ENCODE results near the gene POU6F2.

The POU6F2 gene

GRCh38 chr7:39294022-39294421 lies 316.3 kb downstream of the POU6F2 start:
- no peak overlapping the region for H3K4me3 ChIP-seq (ENCODE audit: low read length)
- H3K36me3 ChIP-seq (replicated peaks; ENCODE audit: insufficient read depth, low read length) = no peaks in the 10 kb centered on the region
- H3K9me2 ChIP-seq (replicated peaks; ENCODE audit: insufficient read depth, low read length) = no peaks in the 10 kb centered on the region
- no peak overlapping the region for H2AFZ ChIP-seq (ENCODE audit: low read length)
- H3K27ac ChIP-seq (ENCODE audit: low read length) = no peak overlapping the region
- no peaks in the 10 kb centered on the region for H3K4me1 ChIP-seq (ENCODE audit: low read length)
- DNase-seq = no peak
- no peaks in the 10 kb centered on the region for H3K9me3 ChIP-seq (replicated peaks; ENCODE audit: insufficient read depth, low read length)
- no peak overlapping the region for H3K4me2 ChIP-seq (ENCODE audit: low read depth, low read length)
- H3K27me3 ChIP-seq (replicated peaks; ENCODE audit: insufficient read depth, low read length) = no peaks in the 10 kb centered on the region
- TF ChIP-seq, protein P1, sequence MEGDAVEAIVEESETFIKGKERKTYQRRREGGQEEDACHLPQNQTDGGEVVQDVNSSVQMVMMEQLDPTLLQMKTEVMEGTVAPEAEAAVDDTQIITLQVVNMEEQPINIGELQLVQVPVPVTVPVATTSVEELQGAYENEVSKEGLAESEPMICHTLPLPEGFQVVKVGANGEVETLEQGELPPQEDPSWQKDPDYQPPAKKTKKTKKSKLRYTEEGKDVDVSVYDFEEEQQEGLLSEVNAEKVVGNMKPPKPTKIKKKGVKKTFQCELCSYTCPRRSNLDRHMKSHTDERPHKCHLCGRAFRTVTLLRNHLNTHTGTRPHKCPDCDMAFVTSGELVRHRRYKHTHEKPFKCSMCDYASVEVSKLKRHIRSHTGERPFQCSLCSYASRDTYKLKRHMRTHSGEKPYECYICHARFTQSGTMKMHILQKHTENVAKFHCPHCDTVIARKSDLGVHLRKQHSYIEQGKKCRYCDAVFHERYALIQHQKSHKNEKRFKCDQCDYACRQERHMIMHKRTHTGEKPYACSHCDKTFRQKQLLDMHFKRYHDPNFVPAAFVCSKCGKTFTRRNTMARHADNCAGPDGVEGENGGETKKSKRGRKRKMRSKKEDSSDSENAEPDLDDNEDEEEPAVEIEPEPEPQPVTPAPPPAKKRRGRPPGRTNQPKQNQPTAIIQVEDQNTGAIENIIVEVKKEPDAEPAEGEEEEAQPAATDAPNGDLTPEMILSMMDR (IDR thresholded peaks at IDR 0.05; ENCODE audit: low read length) = no peak
- TF ChIP-seq EZH2 (optimal IDR thresholded peaks at IDR 0.05; ENCODE audit: low read depth, low read length) = no peak
- no peak for TF ChIP-seq EZH2phosphoT487 (IDR thresholded peaks at IDR 0.05; ENCODE audit: low read length)
- H4K20me1 ChIP-seq (ENCODE audit: insufficient read depth, low read length) = no peaks in the 10 kb centered on the region
- no peaks in the 10 kb centered on the region for H3F3A ChIP-seq (ENCODE audit: insufficient read depth, low read length)
- H3K9ac ChIP-seq (ENCODE audit: low read length) = no peak overlapping the region
- H3K79me2 ChIP-seq (ENCODE audit: low read length) = no peaks in the 10 kb centered on the region

DNA sequence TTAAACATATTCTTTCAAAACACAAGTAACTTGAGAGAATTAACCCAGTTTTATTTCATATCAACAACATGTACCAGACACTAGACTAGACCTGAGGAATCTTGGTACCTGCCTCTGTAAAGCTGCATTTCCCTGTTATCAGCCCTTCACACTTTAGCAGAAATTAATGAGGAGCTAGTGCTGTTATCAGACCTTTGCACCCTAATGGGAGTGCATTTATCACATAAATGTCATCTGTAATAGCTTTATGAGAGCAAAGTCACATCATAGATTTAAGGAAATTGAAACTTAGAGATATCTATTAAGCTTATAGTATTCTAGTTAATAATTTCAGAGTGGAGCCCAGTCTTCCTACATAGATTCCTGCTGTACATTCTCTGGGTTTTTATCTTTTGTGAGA lies 318.1 kb downstream of the POU6F2 start:
- DNase-seq = no peak
- Histone ChIP-seq H3K27me3 (replicated peaks; ENCODE audit: insufficient read depth, low read length) (no peaks in the 10 kb centered on the region), H3K9me3 (replicated peaks; ENCODE audit: insufficient read depth, low read length) (no peaks in the 10 kb centered on the region), H3K4me2 (ENCODE audit: low read depth, low read length) (no peak overlapping the region), H3K4me3 (ENCODE audit: low read length) (no peak overlapping the region), H2AFZ (ENCODE audit: low read length) (no peak overlapping the region), H3K9ac (ENCODE audit: low read length) (no peak overlapping the region), H3K79me2 (ENCODE audit: low read length) (no peaks in the 10 kb centered on the region), H3K9me2 (replicated peaks; ENCODE audit: insufficient read depth, low read length) (no peaks in the 10 kb centered on the region), H3K27ac (ENCODE audit: low read length) (no peak overlapping the region), H3K4me1 (ENCODE audit: low read length) (no peaks in the 10 kb centered on the region), H3F3A (ENCODE audit: insufficient read depth, low read length) (no peaks in the 10 kb centered on the region), H4K20me1 (ENCODE audit: insufficient read depth, low read length) (no peaks in the 10 kb centered on the region), H3K36me3 (replicated peaks; ENCODE audit: insufficient read depth, low read length) (no peaks in the 10 kb centered on the region)
- TF ChIP-seq, protein P1 (IDR thresholded peaks at IDR 0.05; ENCODE audit: low read length) = no peak

DNA sequence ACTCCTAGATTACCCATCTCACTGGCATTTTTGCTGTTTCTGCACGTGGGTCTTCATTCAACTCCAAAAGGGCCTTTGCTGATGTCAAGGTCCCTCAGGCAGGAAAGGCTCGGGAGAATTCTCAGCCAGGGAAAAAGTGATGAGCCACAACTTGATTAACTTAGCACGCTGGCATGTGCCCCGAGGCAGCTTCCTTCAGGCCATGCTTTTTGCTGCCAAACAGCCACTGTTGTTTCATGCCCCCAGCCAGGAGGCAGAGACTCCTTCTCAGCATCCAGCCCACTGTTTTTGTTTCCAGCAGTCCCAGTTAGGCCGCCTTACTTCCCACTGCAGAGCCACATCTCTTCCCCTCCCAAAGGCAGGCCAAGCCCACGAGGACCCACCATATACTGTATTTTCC lies 322.0 kb downstream of the POU6F2 start:
- Histone ChIP-seq H2AFZ (ENCODE audit: low read length) (no peak overlapping the region), H4K20me1 (ENCODE audit: insufficient read depth, low read length) (no peaks in the 10 kb centered on the region), H3K27me3 (replicated peaks; ENCODE audit: insufficient read depth, low read length) (no peaks in the 10 kb centered on the region), H3K9me3 (replicated peaks; ENCODE audit: insufficient read depth, low read length) (no peaks in the 10 kb centered on the region), H3K36me3 (replicated peaks; ENCODE audit: insufficient read depth, low read length) (no peaks in the 10 kb centered on the region), H3K9me2 (replicated peaks; ENCODE audit: insufficient read depth, low read length) (no peaks in the 10 kb centered on the region), H3F3A (ENCODE audit: insufficient read depth, low read length) (no peaks in the 10 kb centered on the region), H3K4me2 (ENCODE audit: low read depth, low read length) (no peak overlapping the region), H3K9ac (ENCODE audit: low read length) (no peak overlapping the region), H3K4me1 (ENCODE audit: low read length) (no peaks in the 10 kb centered on the region), H3K79me2 (ENCODE audit: low read length) (no peaks in the 10 kb centered on the region), H3K27ac (ENCODE audit: low read length) (no peak overlapping the region), H3K4me3 (ENCODE audit: low read length) (no peak overlapping the region)
- no peak for TF ChIP-seq EZH2 (optimal IDR thresholded peaks at IDR 0.05; ENCODE audit: low read depth, low read length)
- TF ChIP-seq EZH2phosphoT487 (IDR thresholded peaks at IDR 0.05; ENCODE audit: low read length) = no peak
- TF ChIP-seq, protein P1 (IDR thresholded peaks at IDR 0.05; ENCODE audit: low read length) = no peak
- no peak for DNase-seq
